HG03159 (cell line): ENCODE results near the gene PHKA1.
A peak's percentile ranks its signal among the peaks of the same experiment; 100 is the strongest.
"Not testable (repeated sequence)": the region's sequence is repeated elsewhere in the genome, so short reads cannot be mapped to it uniquely, and the experiment has no call there.

Source experiments
- ATAC-seq: cut with Tn5 transposase; IDR thresholded peaks from one replicate; pipeline ENCODE4 v1.9.1; 2021; ENCODE audit warnings: mild to moderate bottlenecking, moderate library complexity; ENCODE audit not compliant: unreplicated experiment

PHKA1 gene

DNA sequence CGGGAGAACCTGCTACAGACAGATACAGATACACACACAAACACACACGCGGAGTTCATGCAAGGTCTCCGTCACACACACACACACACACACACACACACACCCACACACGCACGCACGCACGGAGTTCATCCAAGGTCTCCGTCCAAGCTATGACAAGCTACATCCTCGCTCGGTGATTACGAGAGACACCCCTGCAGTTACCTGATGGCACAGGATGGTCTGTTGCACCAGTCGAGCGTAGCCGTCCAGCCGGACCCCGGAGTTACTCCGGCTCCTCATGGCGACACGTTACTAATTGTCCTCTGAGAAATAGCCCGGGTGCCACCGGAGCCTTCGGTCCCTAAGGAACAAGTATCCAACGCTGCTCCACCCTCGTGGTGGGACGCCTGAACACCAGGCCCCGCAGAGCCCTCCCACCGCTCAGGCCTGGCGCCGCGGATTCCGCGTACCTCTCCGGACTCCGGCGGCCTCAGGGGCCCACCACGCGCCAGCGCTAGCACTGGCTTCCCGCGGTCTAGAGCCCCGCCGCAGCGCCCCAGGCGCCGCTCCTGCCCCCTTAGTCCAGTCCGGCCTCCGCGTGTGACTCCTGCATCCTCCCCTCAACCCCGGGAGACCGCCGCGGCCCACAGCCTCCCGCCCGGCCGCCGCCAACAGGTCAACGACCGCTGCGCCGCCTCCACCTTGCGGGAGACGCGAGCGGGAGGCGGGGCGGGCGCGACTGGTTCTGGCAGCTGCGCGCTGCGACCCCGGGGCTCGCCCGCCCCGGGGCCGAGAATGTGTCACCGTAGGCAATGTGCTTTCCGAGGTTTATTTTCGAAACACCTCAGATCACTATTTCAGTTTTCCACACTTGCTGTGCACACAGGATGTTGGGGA is at the start of gene PHKA1:
Gene PHKA1 (minus strand): TSS at position 708 of the 879 bp plus-strand sequence. CDS start 426 bp downstream, at position 282.
- ATAC-seq: peak; percentile 58

DNA sequence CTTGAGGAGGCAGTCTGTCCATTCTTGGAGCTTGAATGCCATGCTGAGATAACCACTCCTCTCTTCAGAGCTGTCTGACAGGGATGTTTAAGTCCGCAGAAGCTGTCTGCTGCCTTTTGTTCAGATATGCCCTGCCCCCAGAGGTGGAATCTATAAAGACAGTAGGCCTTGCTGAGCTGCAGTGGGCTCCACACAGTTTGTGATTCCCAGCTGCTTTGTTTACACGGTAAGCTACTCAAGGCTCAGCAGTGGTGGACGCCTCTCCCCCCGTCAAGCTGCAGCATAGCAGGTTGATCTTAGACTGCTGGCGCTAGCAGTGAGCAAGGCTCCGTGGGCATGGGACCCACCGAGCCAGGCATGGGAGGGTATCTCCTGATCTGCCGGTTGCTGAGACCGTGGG is 46.3 kb upstream of the PHKA1 start:
- ATAC-seq: not testable (repeated sequence)

DNA sequence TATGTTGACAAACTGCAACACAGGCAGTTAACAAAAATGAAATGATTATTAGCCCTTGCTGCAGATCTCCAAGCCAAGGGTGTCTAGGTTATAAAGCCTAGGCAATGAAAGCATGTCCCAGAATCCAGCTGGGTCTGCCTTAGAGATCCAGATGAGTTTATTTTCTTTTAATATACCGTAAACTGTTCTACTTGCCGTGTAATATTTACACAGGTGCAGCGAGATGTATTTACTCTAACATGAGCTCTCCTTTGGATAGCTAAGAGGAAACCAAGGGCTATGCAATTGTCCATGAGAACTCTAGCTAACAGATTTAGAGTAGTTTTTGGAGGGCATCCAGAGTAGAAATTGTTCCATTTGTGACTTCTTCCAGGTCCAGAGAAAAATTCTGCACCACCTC is 34.4 kb upstream of the PHKA1 start:
- ATAC-seq: not testable (repeated sequence)

DNA sequence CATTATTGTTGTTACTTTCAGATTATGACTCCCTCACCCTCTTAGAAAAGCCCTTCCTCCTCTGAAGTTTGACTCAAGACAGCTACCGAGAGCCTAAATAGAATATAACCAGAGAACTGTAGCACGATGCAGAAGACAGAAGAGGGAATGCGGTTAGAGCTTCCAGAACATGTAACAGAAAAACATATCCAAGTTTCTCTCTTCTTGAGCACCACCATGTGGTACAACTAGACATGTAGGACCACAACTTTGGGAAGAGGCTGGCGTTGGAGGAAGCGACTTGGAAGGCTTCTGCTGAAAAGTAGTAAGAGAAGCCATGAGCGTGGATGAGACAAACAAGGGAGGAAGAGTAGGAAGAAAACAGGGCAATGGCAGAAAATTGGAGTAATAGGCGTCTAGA is 31.4 kb upstream of the PHKA1 start:
- not testable (repeated sequence) for ATAC-seq

DNA sequence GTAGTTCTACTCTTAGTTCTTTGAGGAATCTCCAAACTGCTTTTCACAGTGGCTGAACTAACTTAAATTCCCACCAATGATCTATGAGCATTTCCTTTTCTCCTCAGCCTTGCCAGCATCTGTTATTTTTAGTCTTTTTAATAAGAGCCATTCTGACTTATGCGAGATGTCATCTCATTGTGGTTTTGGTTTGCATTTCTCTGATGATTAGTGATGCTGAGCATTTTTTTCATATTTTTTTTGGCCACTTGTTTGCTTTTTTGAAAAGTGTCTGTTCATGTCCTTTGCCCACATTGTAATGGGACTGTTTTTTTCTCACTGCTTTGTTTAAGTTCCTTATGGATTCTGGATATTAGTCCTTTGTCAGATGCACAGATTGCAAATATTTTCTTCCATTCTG is 21.5 kb upstream of the PHKA1 start:
- ATAC-seq: no peak

DNA sequence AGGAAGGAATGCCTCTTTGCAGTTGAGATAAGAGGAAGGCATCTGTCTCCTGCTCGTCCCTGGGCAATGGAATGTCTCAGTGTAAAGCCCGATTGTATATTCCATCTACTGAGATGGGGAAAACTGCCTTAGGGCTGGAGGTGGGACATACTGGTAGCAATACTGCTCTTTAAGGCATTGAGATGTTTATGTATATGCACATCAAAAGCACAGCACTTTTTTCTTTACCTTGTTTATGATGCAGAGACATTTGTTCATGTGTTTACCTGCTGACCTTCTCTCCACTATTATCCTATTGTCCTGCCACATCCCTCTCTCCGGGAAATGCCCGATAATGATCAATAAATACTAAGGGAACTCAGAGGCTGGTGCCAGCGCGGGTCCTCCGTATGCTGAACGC is 19.5 kb upstream of the PHKA1 start:
- not testable (repeated sequence) for ATAC-seq

DNA sequence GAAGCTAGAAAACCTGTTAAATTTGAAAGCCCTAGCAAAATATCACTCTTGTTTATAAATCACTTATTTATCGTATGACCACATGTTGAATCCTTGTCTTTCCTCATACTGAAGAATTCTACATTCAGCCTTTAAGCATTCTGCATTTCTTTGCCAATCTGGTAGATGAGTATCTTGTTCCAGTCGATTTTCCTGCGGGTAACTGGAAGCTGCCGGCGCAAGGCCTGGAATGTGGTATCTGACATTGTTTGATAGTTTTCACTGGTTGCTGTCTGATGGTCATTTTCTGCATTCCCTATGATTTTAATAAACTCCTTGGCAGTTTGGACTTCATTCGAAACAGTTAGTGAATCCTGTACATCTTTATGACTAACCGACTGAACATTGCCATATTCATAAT is 13.7 kb upstream of the PHKA1 start:
- ATAC-seq: no peak

DNA sequence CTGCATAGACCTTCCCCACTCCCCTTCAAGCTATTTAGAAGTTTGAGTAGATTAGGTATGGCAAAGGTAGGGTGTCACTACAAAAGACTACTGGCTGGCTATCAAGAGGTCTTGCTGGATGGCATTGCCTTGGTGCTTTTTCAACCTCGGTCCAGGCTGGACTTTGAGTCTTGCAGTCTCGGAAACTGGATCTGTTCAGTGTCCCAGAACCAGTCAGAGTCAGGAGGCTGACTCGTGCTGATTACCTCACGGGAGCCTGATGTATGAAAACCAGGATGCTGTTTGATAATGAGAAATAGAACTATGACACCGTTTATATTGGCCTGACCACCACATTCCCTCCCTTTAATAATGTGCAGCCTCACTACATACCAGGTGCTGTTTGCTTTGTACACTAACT is 2.7 kb upstream of the PHKA1 start:
- no peak for ATAC-seq

DNA sequence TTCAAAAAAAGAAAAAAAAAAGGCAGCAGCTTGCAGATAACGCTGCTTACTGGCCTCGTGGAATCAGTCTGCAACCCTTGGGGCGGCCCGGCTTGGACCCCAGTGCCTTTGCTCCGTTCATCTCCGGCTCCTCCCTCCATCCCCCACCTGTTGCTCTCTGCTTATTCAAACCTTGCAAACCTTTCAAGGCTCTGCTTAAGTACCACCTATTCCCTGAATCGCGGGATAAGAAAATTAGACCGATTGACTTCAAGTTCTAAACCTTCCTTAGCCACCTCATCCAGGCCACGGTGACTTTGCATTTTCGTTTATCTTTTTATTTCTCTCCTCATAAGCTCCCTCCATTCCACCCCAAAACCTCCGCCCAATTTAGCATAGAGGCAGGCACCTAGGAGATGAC is 1.4 kb upstream of the PHKA1 start:
- no peak for ATAC-seq

DNA sequence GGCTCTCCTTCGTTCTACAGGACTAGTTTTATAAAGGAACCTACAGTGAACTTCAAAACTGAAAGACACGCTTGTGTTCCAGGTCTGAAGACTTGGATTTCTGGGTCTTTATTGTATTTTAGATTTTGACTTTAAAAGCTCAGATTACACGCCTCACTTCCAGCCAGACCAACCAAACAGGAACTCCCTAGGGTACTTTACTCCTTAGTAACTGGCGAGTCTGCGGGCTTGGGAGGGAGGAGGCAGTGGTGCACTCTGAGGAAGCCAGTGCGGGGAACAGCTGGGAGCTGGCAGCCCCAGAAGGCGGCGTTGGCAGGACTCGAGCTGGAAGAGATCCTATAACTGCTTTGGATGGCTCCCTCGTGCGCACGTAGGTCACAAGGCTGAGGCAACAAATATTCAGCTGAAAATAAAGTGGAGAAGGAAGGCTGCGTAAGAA is 391 bp upstream of the PHKA1 start:
- no peak for ATAC-seq

DNA sequence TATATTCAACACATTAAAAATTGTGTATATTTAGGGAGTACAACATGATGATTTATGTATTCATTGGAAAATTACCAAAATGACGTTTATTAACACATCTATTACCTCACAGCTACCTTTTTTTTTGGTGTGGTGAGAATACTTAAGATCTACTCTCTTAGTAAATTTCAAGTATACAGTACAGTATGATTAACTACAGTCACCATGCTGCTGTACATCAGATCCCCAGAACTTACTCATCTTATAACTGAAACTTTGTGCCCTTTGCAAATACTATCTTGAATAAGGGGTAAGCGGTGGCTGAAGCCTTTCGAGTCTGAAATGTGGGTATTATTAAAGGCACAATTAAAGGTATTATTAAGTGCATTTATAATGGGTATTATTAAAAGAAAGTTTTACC is 976 bp downstream of the PHKA1 start:
- no peak for ATAC-seq

DNA sequence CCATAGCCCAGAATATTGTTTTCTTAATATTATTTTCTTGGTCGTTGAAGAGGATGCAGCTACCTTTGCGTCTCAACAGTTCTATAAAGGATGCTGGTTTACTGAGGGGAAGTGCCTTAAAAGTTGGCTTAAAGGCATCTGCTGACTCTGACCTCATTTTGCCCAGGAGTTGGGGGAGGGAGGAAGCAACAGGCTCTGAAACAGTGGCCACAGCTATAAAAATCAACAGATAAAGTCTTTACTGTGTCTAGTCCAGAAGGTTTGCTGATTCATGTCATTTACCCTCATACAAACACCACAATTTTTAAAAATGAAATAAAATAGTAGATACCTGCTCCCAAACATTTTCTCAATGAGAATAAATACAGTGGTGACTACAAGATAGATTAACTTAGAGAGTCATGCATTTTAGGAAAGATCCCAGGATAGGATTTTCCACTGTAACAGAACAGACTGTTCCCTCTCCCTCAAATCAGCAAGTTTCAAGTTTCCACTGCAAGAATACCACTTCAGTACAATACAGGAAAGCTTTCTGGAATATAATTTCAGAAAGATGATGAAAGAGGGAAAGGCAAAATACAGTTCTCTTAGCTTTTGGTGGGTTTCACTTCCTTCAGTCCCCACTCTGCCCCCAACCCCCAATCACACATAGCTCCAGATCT is 1.9 kb downstream of the PHKA1 start:
- no peak for ATAC-seq

DNA sequence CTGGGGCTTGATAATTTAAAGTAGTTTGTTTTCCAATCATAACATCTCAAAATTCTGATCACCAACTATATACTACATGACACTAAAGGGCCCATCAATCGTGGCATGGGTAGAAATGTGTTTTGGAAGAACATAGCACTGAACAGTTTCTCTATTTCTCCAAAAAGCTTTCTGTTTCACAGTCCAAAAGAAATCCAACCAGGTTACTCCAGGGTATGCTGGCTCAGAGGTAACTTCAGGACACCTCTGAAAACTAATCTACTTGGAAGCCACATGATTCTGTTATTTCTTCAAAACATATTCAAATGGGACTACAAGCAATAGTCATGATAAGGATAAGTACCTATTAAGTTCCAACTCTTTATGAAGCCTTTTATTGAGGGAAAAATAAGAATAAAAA is 8.3 kb downstream of the PHKA1 start:
- ATAC-seq: no peak

DNA sequence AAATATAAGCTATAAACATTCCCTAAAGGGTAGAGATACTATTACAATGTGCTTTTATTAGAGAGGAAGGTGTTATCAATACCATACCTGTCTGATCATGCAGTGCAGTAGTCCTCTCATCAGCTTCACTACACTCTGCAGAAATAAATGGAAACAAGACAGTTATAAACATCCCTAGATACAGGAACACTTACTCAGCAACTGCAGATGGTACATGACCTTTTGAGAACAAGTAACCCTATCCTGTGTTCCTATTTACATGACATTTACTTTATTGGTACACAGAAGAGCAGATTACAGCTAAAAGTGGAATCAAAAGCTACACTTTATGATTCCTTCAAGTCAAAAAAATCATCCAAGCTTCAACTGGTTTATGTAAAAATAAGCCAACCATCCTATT is 9.0 kb downstream of the PHKA1 start:
- no peak for ATAC-seq

DNA sequence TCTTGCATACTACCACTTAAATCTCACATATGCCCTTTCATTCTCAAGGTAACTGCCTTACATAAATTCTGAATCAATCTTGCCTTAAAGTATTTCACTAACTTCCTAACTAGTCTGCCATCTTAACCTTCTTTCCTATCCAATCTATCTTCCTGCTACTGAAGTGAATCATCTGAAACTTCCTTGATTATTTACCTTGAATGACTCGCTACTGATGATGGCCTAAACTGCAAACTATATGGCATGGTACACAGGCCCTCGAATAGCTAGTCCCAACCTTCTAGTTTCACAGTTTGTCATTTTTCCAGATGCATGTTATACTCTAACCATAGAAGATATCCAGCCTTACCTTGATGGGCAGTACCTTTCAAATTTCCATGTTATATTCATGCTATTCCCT is 19.9 kb downstream of the PHKA1 start:
- no peak for ATAC-seq

DNA sequence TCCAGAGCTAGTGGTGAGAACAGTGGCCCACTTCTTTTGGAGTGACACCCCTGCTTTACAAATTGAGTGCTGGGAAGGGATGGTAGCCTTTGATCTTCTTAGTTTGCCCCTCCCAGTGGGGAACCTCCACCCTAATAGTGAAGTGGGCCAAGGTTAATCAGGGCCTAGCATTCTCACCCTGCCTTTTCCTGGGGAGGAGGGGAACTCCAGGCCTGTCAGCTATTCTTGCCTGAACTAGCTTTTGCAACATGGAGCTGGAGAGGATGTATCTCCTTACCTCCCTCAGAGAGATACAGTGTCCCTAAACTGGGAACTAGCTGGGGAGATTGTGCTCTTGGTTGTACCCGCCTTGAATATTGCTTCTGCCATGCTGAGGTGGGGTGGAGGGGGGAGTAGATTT is 20.6 kb downstream of the PHKA1 start:
- no peak for ATAC-seq

DNA sequence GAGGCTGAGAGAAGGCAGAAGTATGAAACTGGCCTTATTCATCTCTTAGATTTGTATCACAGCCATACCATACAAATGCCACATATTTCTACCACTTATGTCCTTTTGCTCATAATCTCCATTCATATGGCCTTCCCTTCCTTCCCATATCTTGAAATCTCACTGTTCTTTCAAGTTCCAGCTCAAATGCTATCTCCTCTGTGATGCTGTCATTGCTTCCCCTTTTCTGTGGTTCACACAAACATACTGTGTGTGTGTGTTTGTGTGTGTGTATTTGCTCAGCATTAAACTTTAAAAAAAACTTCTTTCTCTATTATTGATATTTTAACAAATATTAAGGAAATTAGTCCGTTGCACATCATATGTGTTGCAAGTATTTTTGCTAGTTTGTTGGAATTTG is 26.7 kb downstream of the PHKA1 start:
- ATAC-seq: no peak

DNA sequence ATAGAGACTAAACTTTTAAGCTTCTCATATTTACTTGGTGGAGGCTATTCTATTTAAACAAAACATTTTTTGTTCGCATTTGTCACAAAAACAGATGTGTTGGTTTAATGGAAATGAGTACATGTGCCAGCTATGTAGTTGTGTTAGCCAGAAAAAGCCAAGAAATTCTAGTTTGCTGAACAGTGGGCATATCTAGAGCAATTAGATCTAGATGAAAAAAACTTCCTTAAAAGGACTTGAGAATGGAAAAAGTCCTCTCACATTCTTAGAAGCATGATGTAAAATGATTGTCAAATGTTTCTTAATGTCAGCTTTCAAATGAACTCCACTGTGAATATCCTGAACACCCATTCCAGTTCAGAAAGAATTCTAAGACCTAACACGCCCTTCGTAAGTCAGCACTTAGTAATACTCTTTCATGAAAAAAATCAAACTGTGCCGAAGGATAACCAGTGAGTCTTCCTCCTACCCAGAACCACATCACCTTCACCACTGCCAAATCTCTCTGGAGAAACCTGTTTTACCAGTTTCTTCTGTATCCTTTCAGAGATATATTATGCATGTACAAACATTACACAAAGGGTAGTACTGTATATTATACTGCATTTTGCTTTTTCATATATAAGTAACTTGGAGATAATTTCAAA is 28.2 kb downstream of the PHKA1 start:
- ATAC-seq: no peak

DNA sequence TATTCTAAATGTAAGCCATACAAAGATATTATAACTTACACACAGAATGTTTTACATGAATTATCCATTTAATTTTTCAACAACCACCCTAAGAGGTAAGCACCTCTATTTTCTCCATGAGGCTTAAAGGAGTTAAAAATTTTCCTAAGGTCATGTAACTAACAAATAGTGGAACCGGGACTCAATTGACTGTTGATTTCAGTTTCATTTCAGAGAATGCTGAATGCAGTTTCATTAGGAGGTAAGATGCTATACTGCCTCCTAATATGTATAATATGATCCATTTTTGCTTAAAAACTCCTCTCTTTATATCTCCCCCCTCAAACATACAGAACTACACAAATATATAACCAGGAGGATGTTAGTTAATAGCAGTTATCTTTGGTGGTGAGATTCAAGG is 29.1 kb downstream of the PHKA1 start:
- ATAC-seq: no peak

DNA sequence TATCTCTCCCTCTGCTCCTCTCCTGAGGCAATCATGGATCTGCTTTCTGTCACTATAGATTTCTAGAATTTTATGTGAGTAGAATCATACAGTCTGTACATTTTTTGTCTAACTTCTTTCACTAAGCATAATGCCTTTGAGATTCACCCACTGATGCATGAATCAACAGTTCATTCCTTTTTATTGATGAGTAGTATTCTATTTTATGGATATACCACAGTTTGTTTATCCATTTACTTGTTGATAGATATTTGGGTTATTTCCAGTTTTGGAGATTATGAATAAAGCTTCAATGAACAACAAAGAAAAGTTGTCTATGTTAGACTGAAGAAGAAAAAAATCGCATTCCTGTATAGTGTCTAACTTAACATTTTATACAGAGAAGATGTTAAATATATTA is 30.5 kb downstream of the PHKA1 start:
- no peak for ATAC-seq

DNA sequence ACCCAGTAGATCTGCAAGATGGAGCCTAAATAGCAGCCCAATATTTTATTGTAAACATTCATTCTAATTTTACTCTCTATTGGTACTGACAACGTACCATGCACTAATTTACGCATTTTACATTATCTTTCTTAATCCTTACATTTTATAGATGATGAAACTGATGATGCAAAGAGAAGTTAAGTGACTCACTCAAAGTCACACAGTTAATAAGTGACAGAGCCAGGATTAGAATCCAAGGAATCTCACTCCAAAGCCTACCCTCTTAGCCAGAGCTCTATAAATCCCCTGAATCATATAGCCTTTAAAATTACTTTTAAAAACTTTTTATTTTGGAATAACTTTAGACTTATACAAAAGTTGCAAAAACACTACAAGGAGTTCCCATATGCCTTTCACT is 37.6 kb downstream of the PHKA1 start:
- no peak for ATAC-seq

DNA sequence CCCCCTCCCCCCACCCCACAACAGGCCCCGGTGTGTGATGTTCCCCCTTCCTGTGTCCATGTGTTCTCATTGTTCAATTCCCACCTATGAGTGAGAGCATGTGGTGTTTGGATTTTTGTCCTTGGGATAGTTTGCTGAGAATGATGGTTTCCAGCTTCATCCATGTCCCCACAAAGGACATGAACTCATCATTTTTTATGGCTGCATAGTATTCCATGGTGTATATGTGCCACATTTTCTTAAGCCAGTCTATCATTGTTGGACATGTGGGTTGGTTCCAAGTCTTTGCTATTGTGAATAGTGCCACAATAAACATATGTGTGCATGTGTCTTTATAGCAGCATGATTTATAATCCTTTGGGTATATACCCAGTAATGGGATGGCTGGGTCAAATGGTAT is 40.2 kb downstream of the PHKA1 start:
- not testable (repeated sequence) for ATAC-seq
